RWPE2 (cell line): ENCODE measurements around the gene SLC5A12.

Source experiments
- ATAC-seq: fragments of 200-7000 bp; cut with Tn5 transposase; 3 replicates; pipeline ENCODE4 v1.9.1; 2021; ENCODE audit warnings: low read depth
- DNase-seq: peaks from one replicate; pipeline ENCODE4 v3.0.0-alpha.2; 2020; ENCODE audit warnings: low spot score
- H3K27ac ChIP-seq: fragments of 450-650 bp; 2 replicates; pipeline ENCODE4 v1.5.1; 2017; ENCODE audit warnings: mild to moderate bottlenecking; ENCODE audit not compliant: poor library complexity, severe bottlenecking
- H3K27me3 ChIP-seq: fragments of 250-450 bp; sonication (Bioruptor Pico); 2 replicates; pipeline ENCODE4 v1.5.1; 2021; ENCODE audit warnings: mild to moderate bottlenecking, moderate library complexity; ENCODE audit not compliant: insufficient read depth, poor library complexity, severe bottlenecking
- H3K36me3 ChIP-seq: fragments of 250-450 bp; sonication (Bioruptor Pico); 2 replicates; pipeline ENCODE4 v1.5.1; 2020; ENCODE audit warnings: low read depth, mild to moderate bottlenecking, moderate library complexity
- H3K4me1 ChIP-seq: fragments of 250-450 bp; sonication (Bioruptor Pico); 2 replicates; pipeline ENCODE4 v1.5.1; 2021; ENCODE audit warnings: mild to moderate bottlenecking, moderate library complexity; ENCODE audit not compliant: insufficient read depth, poor library complexity, severe bottlenecking
- H3K4me3 ChIP-seq: fragments of 250-450 bp; sonication (Bioruptor Pico); 2 replicates; pipeline ENCODE4 v1.5.1; 2021; ENCODE audit warnings: mild to moderate bottlenecking, moderate library complexity; ENCODE audit not compliant: severe bottlenecking
- H3K9me3 ChIP-seq: fragments of 250-450 bp; sonication (Bioruptor Pico); 2 replicates; pipeline ENCODE4 v1.5.1; 2021; ENCODE audit warnings: mild to moderate bottlenecking, moderate library complexity; ENCODE audit not compliant: severe bottlenecking
- TF ChIP-seq, protein P1 (sequence below): fragments of 450-650 bp; IDR thresholded peaks from one replicate; pipeline ENCODE4 v1.5.1; 2017; ENCODE audit warnings: mild to moderate bottlenecking, moderate library complexity; ENCODE audit not compliant: poor library complexity, severe bottlenecking

The SLC5A12 gene

DNA sequence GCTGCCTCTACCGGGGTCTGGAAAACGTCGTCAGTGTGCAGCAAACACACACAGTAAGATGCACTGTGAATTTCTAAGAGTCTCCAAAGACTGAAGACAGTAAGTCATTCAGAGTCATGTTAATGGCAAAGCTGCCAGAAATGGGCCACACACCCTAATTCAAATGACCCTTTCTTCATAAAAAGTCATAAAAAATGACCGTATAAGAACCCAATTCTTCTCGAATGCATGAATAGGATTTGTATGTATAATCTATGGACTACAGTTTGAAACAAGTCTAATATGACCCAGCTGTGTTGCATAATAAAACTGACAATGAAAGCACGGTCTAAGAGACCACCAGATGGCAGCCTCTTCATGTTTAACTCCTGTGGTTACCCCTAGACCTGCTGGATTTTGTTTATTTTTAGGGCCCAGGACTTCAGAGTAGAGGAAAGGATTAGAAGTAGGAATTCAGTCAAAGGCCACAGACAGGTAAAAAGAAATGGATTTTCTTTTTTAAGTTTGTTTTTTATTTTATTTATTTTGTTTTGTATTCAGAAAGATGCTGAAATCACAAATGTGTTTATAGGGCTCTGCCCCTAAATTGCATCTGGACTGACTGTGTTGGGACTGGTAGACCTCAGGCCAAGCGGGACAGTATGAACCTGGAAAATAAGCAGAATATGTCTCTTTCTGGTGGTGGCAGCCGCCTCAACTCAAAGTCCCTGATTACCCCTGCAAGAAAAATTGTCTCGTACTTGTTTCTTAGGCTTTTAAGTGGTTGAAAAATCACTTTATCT, 32.1 kb upstream of the SLC5A12 start:
- H3K27me3 ChIP-seq = no peaks in the 10 kb centered on the region
- H3K4me1 ChIP-seq = no peaks in the 10 kb centered on the region
- no peak overlapping the region for H3K4me3 ChIP-seq
- no peaks in the 10 kb centered on the region for H3K9me3 ChIP-seq
- H3K27ac ChIP-seq = no peak overlapping the region
- ATAC-seq (peak; percentile 76; the same call in 2 of the 3 replicates), DNase-seq (no peak)
- no peaks in the 10 kb centered on the region for H3K36me3 ChIP-seq
- TF ChIP-seq, protein P1, sequence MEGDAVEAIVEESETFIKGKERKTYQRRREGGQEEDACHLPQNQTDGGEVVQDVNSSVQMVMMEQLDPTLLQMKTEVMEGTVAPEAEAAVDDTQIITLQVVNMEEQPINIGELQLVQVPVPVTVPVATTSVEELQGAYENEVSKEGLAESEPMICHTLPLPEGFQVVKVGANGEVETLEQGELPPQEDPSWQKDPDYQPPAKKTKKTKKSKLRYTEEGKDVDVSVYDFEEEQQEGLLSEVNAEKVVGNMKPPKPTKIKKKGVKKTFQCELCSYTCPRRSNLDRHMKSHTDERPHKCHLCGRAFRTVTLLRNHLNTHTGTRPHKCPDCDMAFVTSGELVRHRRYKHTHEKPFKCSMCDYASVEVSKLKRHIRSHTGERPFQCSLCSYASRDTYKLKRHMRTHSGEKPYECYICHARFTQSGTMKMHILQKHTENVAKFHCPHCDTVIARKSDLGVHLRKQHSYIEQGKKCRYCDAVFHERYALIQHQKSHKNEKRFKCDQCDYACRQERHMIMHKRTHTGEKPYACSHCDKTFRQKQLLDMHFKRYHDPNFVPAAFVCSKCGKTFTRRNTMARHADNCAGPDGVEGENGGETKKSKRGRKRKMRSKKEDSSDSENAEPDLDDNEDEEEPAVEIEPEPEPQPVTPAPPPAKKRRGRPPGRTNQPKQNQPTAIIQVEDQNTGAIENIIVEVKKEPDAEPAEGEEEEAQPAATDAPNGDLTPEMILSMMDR = peak; percentile 86

DNA sequence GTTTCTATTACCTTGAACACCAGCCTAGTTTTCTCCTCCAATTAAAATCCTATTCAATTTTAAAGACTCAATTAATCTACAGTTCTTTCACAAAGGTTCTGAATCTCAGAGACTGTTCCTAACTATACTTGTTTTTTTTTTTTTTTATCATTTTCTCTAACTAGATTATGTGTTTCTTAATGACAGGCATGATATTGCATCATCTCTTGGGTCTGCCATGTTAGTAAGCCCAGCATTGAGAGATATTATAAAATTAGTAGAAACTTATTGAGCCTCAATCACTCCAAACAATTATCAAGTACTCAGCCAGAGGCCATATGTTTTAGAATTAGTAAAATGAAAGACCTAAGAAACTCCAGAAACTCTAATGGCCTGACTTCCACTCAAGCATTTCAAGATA, 28.1 kb upstream of the SLC5A12 start:
- Histone ChIP-seq H3K27me3 (no peaks in the 10 kb centered on the region), H3K4me1 (no peaks in the 10 kb centered on the region), H3K4me3 (no peak overlapping the region), H3K9me3 (no peaks in the 10 kb centered on the region), H3K36me3 (no peaks in the 10 kb centered on the region), H3K27ac (no peak overlapping the region)
- TF ChIP-seq, protein P1 = no peak
- ATAC-seq (no peak), DNase-seq (no peak)

DNA sequence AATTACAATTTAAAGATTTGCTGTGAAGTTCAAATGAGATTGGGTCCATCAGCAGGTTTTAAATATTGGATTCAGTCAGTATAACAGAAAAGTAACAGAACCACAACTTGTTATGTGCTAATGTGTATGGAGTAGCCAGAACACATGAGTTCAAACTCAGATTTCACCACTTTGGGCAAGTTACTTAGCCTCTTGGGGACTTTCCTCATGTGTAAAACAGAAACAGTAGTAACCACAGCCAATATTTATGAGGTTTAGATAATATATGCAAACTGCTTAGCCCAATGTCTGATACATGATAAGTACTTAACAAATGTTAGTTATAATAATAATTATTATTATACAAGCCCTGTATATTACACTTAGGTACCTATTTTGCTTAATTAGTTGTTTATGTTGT, 21.8 kb upstream of the SLC5A12 start:
- ATAC-seq = no peak
- Histone ChIP-seq H3K27ac (no peak overlapping the region), H3K36me3 (no peaks in the 10 kb centered on the region), H3K4me3 (no peak overlapping the region), H3K4me1 (no peaks in the 10 kb centered on the region), H3K9me3 (no peaks in the 10 kb centered on the region), H3K27me3 (no peaks in the 10 kb centered on the region)
- TF ChIP-seq, protein P1 = no peak
- DNase-seq = no peak

DNA sequence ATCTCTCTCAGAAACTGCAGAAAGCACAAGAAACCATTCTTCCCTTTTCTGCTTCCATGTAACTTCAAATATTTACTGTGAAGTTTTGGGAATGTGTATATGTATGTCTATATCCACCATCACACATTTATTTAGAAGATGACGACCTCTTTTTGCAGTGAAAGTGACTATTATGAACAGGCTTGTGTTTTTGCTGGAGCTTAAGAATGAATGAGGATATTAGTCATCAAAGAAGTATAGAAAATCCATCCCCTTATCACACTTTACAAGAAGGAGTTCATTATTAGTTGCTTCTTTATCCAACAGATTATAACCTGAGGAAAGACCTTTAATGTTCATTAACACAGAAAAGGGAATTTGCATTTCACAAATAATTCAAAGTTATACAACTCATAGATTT, 21.1 kb upstream of the SLC5A12 start:
- DNase-seq (no peak), ATAC-seq (no peak)
- Histone ChIP-seq H3K4me3 (no peak overlapping the region), H3K9me3 (no peaks in the 10 kb centered on the region), H3K27ac (no peak overlapping the region), H3K27me3 (no peaks in the 10 kb centered on the region), H3K36me3 (no peaks in the 10 kb centered on the region), H3K4me1 (no peaks in the 10 kb centered on the region)
- TF ChIP-seq, protein P1 = no peak

DNA sequence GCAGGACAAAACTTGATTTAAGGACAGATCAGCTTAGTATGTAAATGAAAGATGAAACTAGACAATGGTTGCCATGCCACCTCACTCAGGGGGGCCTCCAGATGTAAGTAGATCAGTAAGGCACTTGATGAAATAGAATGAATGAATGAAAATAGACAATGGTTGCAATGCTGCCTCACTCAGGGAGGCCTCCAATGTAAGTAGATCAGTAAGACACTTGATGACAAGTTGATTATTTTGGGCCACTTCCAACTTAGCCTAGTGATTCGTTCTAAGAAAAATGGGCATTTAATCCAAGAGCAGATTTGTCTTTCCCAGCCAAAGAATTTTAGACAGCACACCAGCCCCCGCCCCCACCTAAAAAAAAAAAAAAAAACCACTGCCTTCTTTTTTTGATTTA, 19.2 kb upstream of the SLC5A12 start:
- TF ChIP-seq, protein P1 = no peak
- H3K27ac ChIP-seq = no peak overlapping the region
- no peak for DNase-seq
- no peak for ATAC-seq
- no peaks in the 10 kb centered on the region for H3K4me1 ChIP-seq
- no peaks in the 10 kb centered on the region for H3K9me3 ChIP-seq
- H3K36me3 ChIP-seq = no peaks in the 10 kb centered on the region
- H3K27me3 ChIP-seq = no peaks in the 10 kb centered on the region
- no peak overlapping the region for H3K4me3 ChIP-seq
